SK-N-SH (cell line): ENCODE measurements around the gene SCFD1. TPM values are rescaled to one million over a fixed set of nuclear protein-coding genes. Genes with fewer than 3 reads are reported as not detected.

Source experiments
- CTCF ChIA-PET: fragments of 300-600, 350-600 bp; formaldehyde crosslinking; extraction: SDS; loops from one replicate; lab custom pipeline; 2021; lab: Yijun Ruan, JAX
- POLR2A ChIA-PET: fragments of 350-600 bp; sonication (Branson Sonifier 250); formaldehyde crosslinking; extraction: SDS; loops from one replicate; lab custom pipeline; 2020; ENCODE audit warnings: antibody characterized with exemption, inconsistent platforms; lab: Yijun Ruan, JAX
- DNase-seq: peaks from one replicate; pipeline ENCODE4 v3.0.0; 2012
- H2AFZ ChIP-seq: fragments of 200-600 bp; sonication (generic); 2 replicates; pipeline ENCODE4 v1.8.1; 2016; ENCODE audit warnings: antibody characterized with exemption, mild to moderate bottlenecking, low read depth
- H3F3A ChIP-seq: fragments of 200-600 bp; sonication (generic); replicated peaks from 2 replicates; pipeline ENCODE3; 2016; ENCODE audit warnings: antibody characterized with exemption, mild to moderate bottlenecking; ENCODE audit not compliant: insufficient read depth
- H3K27ac ChIP-seq, 2 experiments: fragments of 200-500 bp in 1 of 2; fragments of 200-600 bp in 1 of 2; sonication (Bioruptor generic) in 1 of 2; sonication (generic), shearing (Covaris generic) in 1 of 2; 2 replicates each; pipeline versions ENCODE4 v1.5.1 to v1.6.1; 2014 to 2016; ENCODE audit warnings: low read depth in 2 of 2, inconsistent platforms in 1 of 2, low read length in 1 of 2, mild to moderate bottlenecking in 1 of 2, mixed read lengths in 1 of 2
- H3K27me3 ChIP-seq: fragments of 200-600 bp; sonication (generic), shearing (Covaris generic); 2 replicates; pipeline ENCODE4 v1.6.1; 2016; ENCODE audit warnings: mixed run types; ENCODE audit not compliant: insufficient read depth
- H3K36me3 ChIP-seq, 2 experiments: fragments of 200-500 bp in 1 of 2; fragments of 200-600 bp in 1 of 2; sonication (Bioruptor generic) in 1 of 2; sonication (generic) in 1 of 2; replicated peaks in 1 of 2; 2 replicates each; pipeline versions ENCODE3 to v1.5.1; 2014 to 2016; ENCODE audit warnings: low read length in 1 of 2, mild to moderate bottlenecking in 1 of 2; ENCODE audit not compliant: insufficient read depth in 2 of 2, control insufficient read depth in 1 of 2
- H3K4me1 ChIP-seq, 2 experiments: fragments of 200-500 bp in 1 of 2; fragments of 200-600 bp in 1 of 2; sonication (Bioruptor generic) in 1 of 2; sonication (generic), shearing (Covaris generic) in 1 of 2; 2 replicates each; pipeline versions ENCODE4 v1.5.1 to v1.6.1; 2014 to 2016; ENCODE audit warnings: low read depth in 1 of 2, low read length in 1 of 2, mixed run types in 1 of 2; ENCODE audit not compliant: insufficient read depth in 2 of 2, control insufficient read depth in 1 of 2
- H3K4me2 ChIP-seq: fragments of 200-600 bp; sonication (generic), shearing (Covaris generic); 2 replicates; pipeline ENCODE4 v1.6.1; 2017; ENCODE audit warnings: mixed run types
- H3K4me3 ChIP-seq, 2 experiments: fragments of 200-500 bp in 1 of 2; fragments of 200-600 bp in 1 of 2; sonication (Bioruptor generic) in 1 of 2; sonication (generic), shearing (Covaris generic) in 1 of 2; 2 replicates each; pipeline versions ENCODE4 v1.5.1 to v1.8.1; 2014 to 2016; ENCODE audit warnings: low read depth in 2 of 2, inconsistent platforms in 1 of 2, low read length in 1 of 2, mild to moderate bottlenecking in 1 of 2, mixed read lengths in 1 of 2, moderate library complexity in 1 of 2
- H3K79me2 ChIP-seq: fragments of 200-600 bp; sonication (generic); 2 replicates; pipeline ENCODE4 v1.8.1; 2017; ENCODE audit warnings: mild to moderate bottlenecking; ENCODE audit not compliant: insufficient read depth
- H3K9ac ChIP-seq: fragments of 200-600 bp; sonication (generic); 2 replicates; pipeline ENCODE4 v1.6.1; 2017; ENCODE audit warnings: mixed run types
- H3K9me2 ChIP-seq: fragments of 200-600 bp; sonication (generic); 2 replicates; pipeline ENCODE4 v1.6.1; 2017; ENCODE audit warnings: mixed run types
- H3K9me3 ChIP-seq: fragments of 200-600 bp; sonication (generic); 2 replicates; pipeline ENCODE4 v1.6.1; 2017; ENCODE audit warnings: mixed run types, mild to moderate bottlenecking, moderate library complexity
- H4K20me1 ChIP-seq: fragments of 200-600 bp; sonication (generic); 2 replicates; pipeline ENCODE4 v1.6.1; 2017; ENCODE audit warnings: mild to moderate bottlenecking, mixed run types; ENCODE audit not compliant: insufficient read depth
- CTCF ChIP-seq: fragments of 200-600 bp; sonication (generic); IDR thresholded peaks from 2 replicates; pipeline ENCODE4 v1.6.1; 2017; ENCODE audit warnings: antibody characterized with exemption, mild to moderate bottlenecking, moderate library complexity
- ELF1 ChIP-seq: IDR thresholded peaks from 2 replicates; pipeline ENCODE4 v1.4.0; 2012
- EZH2phosphoT487 ChIP-seq: fragments of 200-600 bp; sonication (generic); IDR thresholded peaks from 2 replicates; pipeline ENCODE4 v1.6.1; 2017; ENCODE audit warnings: low read depth, mixed run types, mild to moderate bottlenecking, antibody characterized with exemption, moderate library complexity, borderline replicate concordance
- FOSL2 ChIP-seq: IDR thresholded peaks from 2 replicates; pipeline ENCODE4 v1.4.0; 2012; ENCODE audit warnings: low read depth, mild to moderate bottlenecking, moderate library complexity, borderline replicate concordance
- FOXJ3 ChIP-seq: sonication (generic); formaldehyde crosslinking; IDR thresholded peaks from 2 replicates; pipeline ENCODE4 v1.5.1; 2020; ENCODE audit warnings: mild to moderate bottlenecking, missing genetic modification reagents
- GABPA ChIP-seq: IDR thresholded peaks from 2 replicates; pipeline ENCODE4 v1.4.0; 2012; ENCODE audit warnings: low read depth, mild to moderate bottlenecking
- GATA2 ChIP-seq: sonication (generic); formaldehyde crosslinking; IDR thresholded peaks from 2 replicates; pipeline ENCODE4 v1.5.0; 2020; ENCODE audit warnings: mild to moderate bottlenecking, missing genetic modification reagents
- IRF3 ChIP-seq: fragments of 150-350 bp; IDR thresholded peaks from 2 replicates; pipeline ENCODE4 v1.6.1; 2016; ENCODE audit warnings: mild to moderate bottlenecking, low read depth, low read length
- JUND ChIP-seq: IDR thresholded peaks from 2 replicates; pipeline ENCODE4 v1.4.0; 2012
- MAX ChIP-seq: IDR thresholded peaks from 2 replicates; pipeline ENCODE4 v1.4.0; 2012; ENCODE audit warnings: low read depth
- MEF2A ChIP-seq: IDR thresholded peaks from 2 replicates; pipeline ENCODE4 v1.4.0; 2012; ENCODE audit warnings: low read depth, borderline replicate concordance
- MXI1 ChIP-seq: IDR thresholded peaks from 2 replicates; pipeline ENCODE4 v1.6.1; 2012; ENCODE audit warnings: mild to moderate bottlenecking, low read depth, low read length, improper control_type of control experiment
- NRF1 ChIP-seq: IDR thresholded peaks from 2 replicates; pipeline ENCODE4 v1.6.1; 2012; ENCODE audit warnings: low read depth, mild to moderate bottlenecking, low read length
- PBX3 ChIP-seq: IDR thresholded peaks from 2 replicates; pipeline ENCODE4; 2012
- POLR2AphosphoS5 ChIP-seq: IDR thresholded peaks from 2 replicates; pipeline ENCODE4 v1.6.1; 2012; ENCODE audit warnings: low read depth, low read length
- RAD21 ChIP-seq: IDR thresholded peaks from 2 replicates; pipeline ENCODE4 v1.6.1; 2012; ENCODE audit warnings: mild to moderate bottlenecking, low read length
- RCOR1 ChIP-seq: fragments of 150-350 bp; IDR thresholded peaks from 2 replicates; pipeline ENCODE4 v1.6.1; 2017; ENCODE audit warnings: antibody characterized with exemption, low read length
- RFX5 ChIP-seq: IDR thresholded peaks from 2 replicates; pipeline ENCODE4 v1.6.1; 2012; ENCODE audit warnings: mild to moderate bottlenecking, improper control_type of control experiment, low read length
- RXRA ChIP-seq: IDR thresholded peaks from 2 replicates; pipeline ENCODE4 v1.4.0; 2012; ENCODE audit warnings: low read depth, mild to moderate bottlenecking, borderline replicate concordance
- SIN3A ChIP-seq: IDR thresholded peaks from 2 replicates; pipeline ENCODE4 v1.6.1; 2012; ENCODE audit warnings: low read depth, mild to moderate bottlenecking, low read length, moderate library complexity, borderline replicate concordance
- SMC3 ChIP-seq: IDR thresholded peaks from 2 replicates; pipeline ENCODE4 v1.6.1; 2012; ENCODE audit warnings: low read depth, low read length, improper control_type of control experiment
- TAF1 ChIP-seq: IDR thresholded peaks from 2 replicates; pipeline ENCODE4 v1.6.1; 2012; ENCODE audit warnings: low read depth, mild to moderate bottlenecking, low read length, moderate library complexity, borderline replicate concordance
- TCF12 ChIP-seq: IDR thresholded peaks from 2 replicates; pipeline ENCODE4 v1.4.0; 2012
- TEAD4 ChIP-seq: IDR thresholded peaks from 2 replicates; pipeline ENCODE4 v1.4.0; 2012; ENCODE audit warnings: mild to moderate bottlenecking, borderline replicate concordance; ENCODE audit not compliant: insufficient read depth
- USF1 ChIP-seq: IDR thresholded peaks from 2 replicates; pipeline ENCODE4 v1.4.0; 2012; ENCODE audit warnings: low read depth, borderline replicate concordance
- USF2 ChIP-seq: fragments of 150-350 bp; IDR thresholded peaks from 2 replicates; pipeline ENCODE4 v1.6.1; 2017; ENCODE audit warnings: antibody characterized with exemption, low read length, low read depth, borderline replicate concordance
- YY1 ChIP-seq: IDR thresholded peaks from 2 replicates; pipeline ENCODE4 v1.4.0; 2012; ENCODE audit warnings: low read depth, mild to moderate bottlenecking
- ZBTB33 ChIP-seq: IDR thresholded peaks from 2 replicates; pipeline ENCODE4 v1.4.0; 2012; ENCODE audit warnings: low read depth, borderline replicate concordance
- WGBS: methylation state at CpG from one replicate; pipeline ENCODE4 v1.1.6; 2017; ENCODE audit warnings: low lambda C conversion rate; 5-methylcytosine and 5-hydroxymethylcytosine counted together
- polyA plus RNA-seq, 3 experiments: library from polyadenylated mRNA; depleted of rRNA; stranded (reverse); fragments of >200 nt; gene quantifications; 2 replicates each; pipeline ENCODE4 v1.2.3, GENCODE V29; 2012

Gene SCFD1
- polyA plus RNA-seq, 1 of the 3 experiments (the other 2 are of a cell fraction), result 31.4 TPM

GRCh38 chr14:30620178-30620577 is 1.9 kb upstream of the SCFD1 start:
- POLR2A ChIA-PET, result no interaction called here
- TF ChIP-seq ZBTB33 (no peak), USF1 (no peak), FOXJ3 (no peak), MAX (no peak), POLR2AphosphoS5 (no peak), FOSL2 (peak; percentile 57), ELF1 (no peak), TEAD4 (peak; percentile 30; the same call in 1 of the 2 replicates), SIN3A (no peak), RAD21 (no peak), RCOR1 (no peak), RFX5 (no peak), RXRA (no peak), PBX3 (peak; percentile 46; the same call in 1 of the 2 replicates), SMC3 (no peak), IRF3 (no peak), GATA2 (CRISPR knock-in tag) (no peak), EZH2phosphoT487 (no peak), USF2 (no peak), MXI1 (no peak), JUND (peak; percentile 69), TAF1 (no peak), CTCF (no peak), YY1 (no peak), NRF1 (no peak), TCF12 (0 out of 2 replicates have a peak, but pooled peaks have one; percentile 5), GABPA (no peak), MEF2A (no peak)

More at GRCh38 chr14:30620178-30620577, 1.9 kb upstream of the SCFD1 start:
- peaks cover 30% of the 10 kb centered on the region for H3K79me2 ChIP-seq
- peak overlapping the region; percentile 11; the same call in 1 of the 2 replicates for H2AFZ ChIP-seq
- no peak overlapping the region for H3K4me3 ChIP-seq
- H3K4me1 ChIP-seq, result peaks cover 4 to 11% of the 10 kb centered on the region in 2 experiments; a peak in 2 of 4 replicates
- no peaks in the 10 kb centered on the region for H3K27me3 ChIP-seq
- H4K20me1 ChIP-seq, result peaks cover 2% of the 10 kb centered on the region
- WGBS, result 11% methylated on average over 1 of the region's 1 CpG
- peaks cover 35 to 39% of the 10 kb centered on the region in 2 experiments for H3K36me3 ChIP-seq
- DNase-seq, result no peak
- peaks cover 30% of the 10 kb centered on the region for H3F3A ChIP-seq
- H3K9ac ChIP-seq, result no peak overlapping the region
- H3K4me2 ChIP-seq, result peak overlapping the region; percentile 49
- CTCF ChIA-PET, result interaction anchor here (0.7 kb wide), 1 partner anchor 286 kb away, joined by 4 read pairs; no protein-coding TSS in a partner anchor
- no peaks in the 10 kb centered on the region for H3K9me3 ChIP-seq
- no peaks in the 10 kb centered on the region for H3K9me2 ChIP-seq
- H3K27ac ChIP-seq, result peak overlapping the region in 1 of 2 experiments; percentile 93; a peak in 3 of 4 replicates
